Measurements from ENCODE around the gene BNIP2.

The BNIP2 gene

GRCh38 chr15:59636184-59636583 lies 52.9 kb downstream of the BNIP2 start:
- no peak for DNase-seq (ENCODE audit: low read depth in 2 of 2)

GRCh38 chr15:59632714-59633113 lies 56.4 kb downstream of the BNIP2 start:
- DNase-seq (ENCODE audit: low read depth in 2 of 2), result no peak

DNA sequence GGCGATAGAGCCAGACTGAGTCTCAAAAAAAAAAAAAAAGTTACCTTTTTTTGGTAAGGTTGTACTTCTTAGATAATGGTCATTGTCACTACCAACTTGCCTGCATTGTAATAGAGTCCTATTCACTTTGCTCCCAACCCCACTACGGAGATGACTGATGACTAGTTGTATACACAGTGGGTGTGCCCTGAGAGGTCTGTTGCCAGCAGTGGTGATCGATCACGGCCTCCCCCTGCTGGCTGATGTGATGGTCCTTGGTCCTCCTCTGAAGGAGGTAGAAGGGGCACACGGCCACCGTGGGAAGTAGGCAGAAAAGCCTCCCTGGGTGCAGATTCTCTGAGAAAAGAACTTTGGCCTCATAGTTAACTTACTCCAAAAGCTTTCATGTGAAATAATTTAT lies 66.8 kb downstream of the BNIP2 start:
- DNase-seq (ENCODE audit: low read depth in 2 of 2), result peak in 1 of 2 donors; percentile 15

DNA sequence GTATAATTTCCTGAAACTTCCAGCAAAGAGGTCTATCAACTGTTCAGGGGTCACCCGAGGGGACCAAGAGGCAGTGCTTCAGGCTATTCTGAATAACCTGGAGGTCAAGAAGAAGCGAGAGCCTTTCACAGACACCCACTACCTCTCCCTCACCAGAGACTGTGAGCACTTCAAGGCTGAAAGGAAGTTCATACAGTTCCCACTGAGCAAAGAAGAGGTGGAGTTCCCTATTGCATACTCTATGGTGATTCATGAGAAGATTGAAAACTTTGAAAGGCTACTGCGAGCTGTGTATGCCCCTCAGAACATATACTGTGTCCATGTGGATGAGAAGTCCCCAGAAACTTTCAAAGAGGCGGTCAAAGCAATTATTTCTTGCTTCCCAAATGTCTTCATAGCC lies 70.7 kb downstream of the BNIP2 start:
- no peak for DNase-seq (ENCODE audit: low read depth in 2 of 2)

GRCh38 chr15:59616379-59616778 lies 72.7 kb downstream of the BNIP2 start:
- DNase-seq (ENCODE audit: low read depth in 2 of 2), result no peak

GRCh38 chr15:59615661-59616060 lies 73.5 kb downstream of the BNIP2 start:
- DNase-seq (ENCODE audit: low read depth in 2 of 2), result no peak

DNA sequence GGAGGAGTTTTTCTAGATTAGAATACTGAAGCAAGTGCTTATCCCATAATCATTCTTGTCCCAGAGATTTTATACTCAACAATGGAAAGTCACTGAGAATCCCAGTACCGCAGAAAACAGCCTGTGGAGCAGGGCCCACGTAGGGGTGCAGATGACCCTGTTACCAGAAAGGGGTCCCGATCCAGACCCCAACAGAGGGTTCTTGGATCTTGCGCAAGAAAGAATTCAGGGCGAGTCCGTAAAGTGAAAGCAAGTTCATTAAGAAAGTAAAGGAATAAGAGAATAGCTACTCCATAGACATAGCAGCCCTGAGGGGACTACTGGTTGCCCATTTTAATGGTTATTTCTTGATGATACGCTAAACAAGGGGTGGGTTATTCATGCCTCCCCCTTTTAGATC lies 75.0 kb downstream of the BNIP2 start:
- no peak for DNase-seq (ENCODE audit: low read depth in 2 of 2)

DNA sequence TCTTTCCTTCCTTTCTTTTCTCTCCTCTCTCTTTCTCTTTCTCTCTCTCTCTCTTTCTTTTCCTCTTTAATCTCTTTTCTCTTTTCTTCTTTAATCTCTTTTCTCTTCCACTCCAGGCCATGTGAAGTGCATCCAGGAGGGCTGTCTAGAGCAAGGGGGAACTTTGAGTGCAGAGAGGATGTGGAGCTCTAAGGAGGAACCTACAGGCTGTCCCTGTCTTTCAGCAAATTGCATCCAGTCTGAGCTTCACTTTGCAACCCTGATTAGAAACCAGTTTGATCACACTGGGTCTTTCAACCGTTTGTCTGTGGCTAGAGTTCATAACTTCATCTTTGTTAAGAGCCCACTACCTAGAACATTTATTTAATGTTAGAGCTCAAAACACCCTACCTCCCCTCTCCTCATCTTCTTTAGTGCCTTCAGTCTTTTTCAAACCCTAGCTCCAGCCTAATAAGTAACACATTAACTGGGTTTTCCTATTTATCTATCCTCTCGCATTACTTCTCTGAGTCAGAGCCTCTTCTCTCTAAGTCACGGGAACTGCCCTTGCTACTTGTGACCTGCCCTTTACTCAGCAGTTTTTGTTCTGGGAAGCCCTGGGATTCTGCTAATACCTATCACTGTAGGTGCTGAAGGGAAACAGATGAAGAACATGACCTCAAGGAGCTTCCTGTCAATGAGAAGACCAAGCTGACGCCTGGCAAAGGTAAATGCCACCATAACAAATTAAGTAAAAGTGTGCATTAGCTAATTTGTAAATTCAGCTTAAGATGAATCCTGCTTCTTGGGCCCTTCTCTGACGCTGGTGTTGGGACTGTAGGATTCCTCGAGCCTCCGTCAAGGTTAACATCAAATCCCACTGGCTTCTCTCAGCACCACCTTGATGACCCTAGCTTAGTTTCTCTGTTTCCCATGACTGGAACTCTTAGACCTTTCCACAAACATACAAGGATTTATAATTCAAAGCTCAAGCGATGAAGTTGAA lies 77.6 kb downstream of the BNIP2 start, which contains the start of gene GCNT3:
GCNT3 (plus strand) TSS at position 508 of the 985 bp plus-strand sequence. CDS start 6,456 bp downstream, outside the sequence.
- no peak for DNase-seq (ENCODE audit: low read depth in 2 of 2)

DNA sequence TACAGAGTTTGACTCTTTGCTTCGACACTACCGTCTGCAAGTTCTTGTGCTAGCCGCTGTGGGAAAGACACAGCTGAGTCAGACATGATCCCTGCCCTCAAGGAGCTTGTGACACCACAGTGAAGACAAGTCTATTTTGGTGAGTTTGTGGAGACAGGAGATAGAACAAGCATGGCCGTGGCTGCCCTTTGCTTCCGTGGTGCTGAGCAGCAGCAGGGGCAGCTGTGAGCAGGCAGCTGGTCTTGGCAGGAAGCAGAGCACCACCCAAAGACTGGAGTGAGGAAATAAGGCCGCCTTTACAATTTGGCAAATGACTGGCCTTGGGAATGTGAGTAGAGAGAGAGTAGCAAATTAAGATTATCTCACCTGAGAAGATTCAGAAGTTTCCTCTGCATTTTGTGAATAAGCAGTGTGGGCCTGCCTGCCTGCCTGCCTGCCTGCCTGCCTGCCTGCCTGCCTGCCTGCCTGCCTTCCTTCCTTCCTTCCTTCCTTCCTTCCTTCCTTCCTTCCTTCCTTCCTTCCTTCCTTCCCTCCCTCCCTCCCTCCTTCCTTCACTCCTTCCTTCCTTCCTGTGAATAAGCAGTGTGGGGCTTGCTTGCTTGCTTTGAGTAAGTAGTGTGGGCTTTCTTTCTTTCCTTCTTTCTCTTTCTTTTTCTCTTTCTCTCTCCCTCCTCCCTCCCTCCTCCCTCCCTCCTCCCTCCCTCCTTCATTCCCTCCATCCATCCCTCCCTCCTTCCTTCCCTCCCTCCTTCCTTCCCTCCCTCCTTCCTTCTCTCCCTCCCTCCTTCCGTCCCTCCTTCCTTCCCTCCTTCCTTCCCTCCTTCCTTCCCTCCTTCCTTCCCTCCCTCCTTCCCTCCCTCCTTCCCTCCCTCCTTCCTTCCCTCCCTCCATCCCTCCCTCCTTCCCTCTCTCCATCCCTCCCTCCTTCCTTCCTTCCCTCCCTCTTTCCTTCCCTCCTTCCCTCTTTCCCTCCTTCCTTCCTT lies 79.1 kb downstream of the BNIP2 start:
- DNase-seq (ENCODE audit: low read depth in 2 of 2), result no peak
